CD4-positive, alpha-beta T cell treated with Interferon alpha-2 for 1 hour (primary cell): ENCODE data around the gene POLA2.

Experiments
- DNase-seq, 2 donors: peaks; one replicate each; pipeline ENCODE4 v3.0.0-alpha.2; 2020 to 2022

The POLA2 gene

DNA sequence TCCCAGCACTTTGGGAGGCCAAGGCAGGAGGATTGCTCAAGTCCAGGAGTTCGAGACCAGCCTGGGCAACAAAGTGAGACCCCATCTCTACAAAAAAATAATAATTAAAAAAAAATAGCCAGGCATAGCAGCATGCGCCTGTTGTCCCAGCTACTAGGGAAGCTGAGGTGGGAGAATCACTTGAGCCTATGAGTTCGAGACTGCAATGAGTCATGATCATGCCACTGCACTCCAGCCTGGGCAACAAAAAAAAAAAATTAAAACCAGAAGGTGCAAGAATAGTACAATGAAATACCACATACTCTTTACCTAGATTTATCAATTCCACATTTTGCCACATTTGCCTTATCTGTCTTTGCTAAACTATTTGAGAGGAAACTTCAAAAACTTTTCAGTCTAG, 80.1 kb downstream of the POLA2 start:
- DNase-seq, result no peak
